Ovary (tissue), 3 donors: ENCODE results near the gene ORC4.

Experiments
- CTCF ChIP-seq, 3 donors: fragments of 450-650 bp in 2 of 3; fragments of 200-600 bp in 1 of 3; IDR thresholded peaks; one replicate each; pipeline versions ENCODE4 v1.5.1 to v1.8.0; 2016 to 2022; ENCODE audit warnings: antibody characterized with exemption in 3 of 3, mild to moderate bottlenecking in 1 of 3
- EP300 ChIP-seq: sonication (generic); formaldehyde crosslinking; IDR thresholded peaks from one replicate; pipeline ENCODE4 v1.6.1; 2017; ENCODE audit warnings: antibody characterized with exemption
- POLR2A ChIP-seq: fragments of 450-650 bp; IDR thresholded peaks from one replicate; pipeline ENCODE4 v1.6.1; 2017; ENCODE audit warnings: antibody characterized with exemption, mild to moderate bottlenecking, moderate library complexity
- donor health status: DM: no; HTN: no; CAD: no.

GRCh38 chr2:148042219-148042618, 21.7 kb upstream of the ORC4 start:
- TF ChIP-seq CTCF (IDR thresholded peaks at IDR 0.05) (no peak), POLR2A (no peak), EP300 (no peak)
